Trophoblast cell (in vitro differentiated cells and primary cell): ENCODE results near the gene YJEFN3.
A peak's percentile ranks its signal among the peaks of the same experiment; 100 is the strongest.

Source experiments
- DNase-seq, 2 donors: peaks; one replicate each; pipeline ENCODE4 v3.0.0-alpha.2; 2016
- H2AFZ ChIP-seq: 2 replicates; pipeline ENCODE4 v1.6.1; 2013; ENCODE audit warnings: low read length, moderate library complexity, mild to moderate bottlenecking; ENCODE audit not compliant: insufficient read depth, poor library complexity
- H2AK5ac ChIP-seq: 2 replicates; pipeline ENCODE4 v1.6.1; 2013; ENCODE audit warnings: mild to moderate bottlenecking, low read length
- H2BK120ac ChIP-seq: 2 replicates; pipeline ENCODE4 v1.6.1; 2013; ENCODE audit warnings: low read length, mild to moderate bottlenecking, moderate library complexity; ENCODE audit not compliant: insufficient read depth, poor library complexity
- H2BK12ac ChIP-seq: 2 replicates; pipeline ENCODE4 v1.6.1; 2013; ENCODE audit warnings: mild to moderate bottlenecking, low read length, moderate library complexity
- H2BK5ac ChIP-seq: 2 replicates; pipeline ENCODE4 v1.6.1; 2013; ENCODE audit warnings: low read length, low read depth, moderate library complexity, mild to moderate bottlenecking; ENCODE audit not compliant: poor library complexity
- H3K14ac ChIP-seq: 2 replicates; pipeline ENCODE4 v1.6.1; 2013; ENCODE audit warnings: mild to moderate bottlenecking, low read length
- H3K18ac ChIP-seq: 2 replicates; pipeline ENCODE4 v1.6.1; 2013; ENCODE audit warnings: mild to moderate bottlenecking, low read length
- H3K23ac ChIP-seq: 2 replicates; pipeline ENCODE4 v1.6.1; 2013; ENCODE audit warnings: low read length
- H3K27ac ChIP-seq: 2 replicates; pipeline ENCODE4 v1.5.1; 2013; ENCODE audit warnings: low read depth, mild to moderate bottlenecking, inconsistent platforms, low read length, moderate library complexity
- H3K27me3 ChIP-seq: 2 replicates; pipeline ENCODE4 v1.6.1; 2013; ENCODE audit warnings: inconsistent platforms, mild to moderate bottlenecking, low read length, moderate library complexity; ENCODE audit not compliant: insufficient read depth
- H3K36me3 ChIP-seq, 2 experiments: 1 replicate in 1 of 2; 2 replicates in 1 of 2; pipeline ENCODE4 v1.6.1; 2013; ENCODE audit warnings: low read length in 2 of 2, mild to moderate bottlenecking in 2 of 2, moderate library complexity in 1 of 2; ENCODE audit not compliant: insufficient read depth in 2 of 2, control insufficient read depth in 1 of 2
- H3K4ac ChIP-seq: 2 replicates; pipeline ENCODE4 v1.6.1; 2013; ENCODE audit warnings: low read depth, mild to moderate bottlenecking, low read length, moderate library complexity
- H3K4me1 ChIP-seq, 2 experiments: 1 replicate in 1 of 2; 2 replicates in 1 of 2; pipeline ENCODE4 v1.6.1; 2013; ENCODE audit warnings: low read length in 2 of 2, mild to moderate bottlenecking in 2 of 2, moderate library complexity in 1 of 2; ENCODE audit not compliant: insufficient read depth in 2 of 2, control insufficient read depth in 1 of 2
- H3K4me2 ChIP-seq: 2 replicates; pipeline ENCODE4 v1.6.1; 2013; ENCODE audit warnings: inconsistent platforms, mild to moderate bottlenecking, low read length, moderate library complexity
- H3K4me3 ChIP-seq: 2 replicates; pipeline ENCODE4 v1.5.1; 2013; ENCODE audit warnings: mild to moderate bottlenecking, low read depth, low read length, inconsistent platforms
- H3K79me1 ChIP-seq: one replicate; pipeline ENCODE4 v1.6.1; 2013; ENCODE audit warnings: low read length
- H3K79me2 ChIP-seq: 2 replicates; pipeline ENCODE4 v1.6.1; 2013; ENCODE audit warnings: low read length, mild to moderate bottlenecking; ENCODE audit not compliant: control insufficient read depth, insufficient read depth, poor library complexity
- H3K9ac ChIP-seq: 2 replicates; pipeline ENCODE4 v1.6.1; 2013; ENCODE audit warnings: mild to moderate bottlenecking, low read length
- H3K9me3 ChIP-seq: 2 replicates; pipeline ENCODE4 v1.6.1; 2013; ENCODE audit warnings: low read depth, mild to moderate bottlenecking, control low read depth, inconsistent platforms, low read length; ENCODE audit not compliant: insufficient read depth
- H4K12ac ChIP-seq: 2 replicates; pipeline ENCODE4 v1.6.1; 2013; ENCODE audit warnings: low read depth, mild to moderate bottlenecking, low read length, moderate library complexity
- H4K8ac ChIP-seq: 2 replicates; pipeline ENCODE4 v1.6.1; 2013; ENCODE audit warnings: low read depth, mild to moderate bottlenecking, low read length, moderate library complexity
- H4K91ac ChIP-seq: one replicate; pipeline ENCODE4 v1.6.1; 2013; ENCODE audit warnings: low read depth, mild to moderate bottlenecking, low read length, moderate library complexity
- WGBS: extraction: QIAGEN DNeasy Blood & Tissue Kit; methylation state at CpG from one replicate; pipeline ENCODE4 v1.1.7; 2013; ENCODE audit warnings: missing lambda C conversion rate; ENCODE audit not compliant: insufficient read length, insufficient coverage; ENCODE audit errors: extremely low coverage; 5-methylcytosine and 5-hydroxymethylcytosine counted together

Gene YJEFN3

DNA sequence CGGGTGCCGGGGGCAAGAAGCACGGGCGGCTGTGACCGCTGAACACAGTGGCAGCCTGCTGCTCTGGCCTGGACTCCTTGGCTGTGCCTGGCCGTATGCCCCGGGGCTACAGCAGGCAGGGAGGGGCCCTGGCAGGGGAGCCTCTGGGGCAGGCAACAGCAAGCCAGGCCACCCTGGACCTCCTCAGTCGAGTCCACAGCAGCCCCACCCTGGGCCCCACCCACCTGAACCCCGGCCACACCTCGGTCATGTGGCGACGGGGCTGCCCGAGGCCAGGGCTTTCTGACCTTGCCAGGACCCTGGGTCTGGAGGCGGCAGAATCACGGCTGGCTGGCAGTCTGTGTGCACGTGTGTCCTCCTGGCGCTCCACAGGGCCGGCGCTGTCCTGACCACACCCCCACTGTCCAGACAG is 18.0 kb downstream of the YJEFN3 start:
- H3K4ac ChIP-seq, result no peak overlapping the region

DNA sequence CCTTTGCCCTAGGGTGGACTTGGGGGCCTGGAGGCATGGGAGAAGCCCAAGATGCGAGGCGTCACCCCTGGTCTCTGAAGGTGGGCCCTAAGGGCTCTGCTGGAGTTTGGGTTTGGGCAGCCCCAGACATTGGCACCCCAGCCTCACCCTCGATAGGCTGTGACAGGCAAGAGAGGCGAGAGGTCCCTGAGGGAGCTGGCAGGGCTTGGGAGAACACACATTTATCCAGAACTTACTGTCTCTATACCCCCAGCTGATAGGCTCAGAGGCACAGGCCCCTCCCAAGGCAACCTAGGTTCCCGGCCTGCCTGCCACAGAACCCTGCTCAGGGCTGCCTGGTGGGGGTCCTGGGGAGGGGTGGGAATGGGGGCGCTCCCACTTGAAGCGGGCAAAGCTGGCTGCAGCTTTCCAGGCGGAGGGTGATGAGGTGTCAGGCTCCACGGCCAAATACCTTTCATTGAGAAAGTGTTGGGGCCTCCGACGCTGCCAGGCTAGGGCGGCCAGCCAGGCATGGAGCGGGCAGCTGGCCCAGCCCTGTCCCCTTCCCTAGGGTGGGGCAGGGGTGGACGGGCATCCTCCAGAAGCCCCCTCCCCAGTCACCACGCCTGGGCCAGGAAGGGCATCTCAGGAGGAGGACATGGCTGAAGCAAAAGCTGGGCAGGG is 19.1 kb downstream of the YJEFN3 start:
- no peak overlapping the region for H2BK12ac ChIP-seq
- no peak overlapping the region for H3K9ac ChIP-seq
- WGBS, result no CpG with 5 or more reads among the region's 15 CpGs
- H3K79me1 ChIP-seq, result no peaks in the 10 kb centered on the region
- no peak overlapping the region for H4K8ac ChIP-seq
- no peak overlapping the region for H3K4ac ChIP-seq
- no peak overlapping the region for H2BK120ac ChIP-seq
- H3K23ac ChIP-seq, result no peak overlapping the region
- H3K79me2 ChIP-seq, result no peaks in the 10 kb centered on the region
- no peak overlapping the region for H3K4me2 ChIP-seq
- no peak overlapping the region for H3K18ac ChIP-seq
- H4K12ac ChIP-seq, result no peak overlapping the region
- peaks cover 3 to 6% of the 10 kb centered on the region in 2 experiments for H3K36me3 ChIP-seq
- peaks cover 6 to 10% of the 10 kb centered on the region in 2 experiments for H3K4me1 ChIP-seq
- DNase-seq, result no peak
- H2AFZ ChIP-seq, result no peak overlapping the region
- no peak overlapping the region for H3K27ac ChIP-seq
- no peak overlapping the region for H4K91ac ChIP-seq
- H3K4me3 ChIP-seq, result no peak overlapping the region
- H3K27me3 ChIP-seq, result no peaks in the 10 kb centered on the region
- no peak overlapping the region for H2BK5ac ChIP-seq
- peaks cover 5% of the 10 kb centered on the region for H3K9me3 ChIP-seq
- no peak overlapping the region for H3K14ac ChIP-seq
- no peak overlapping the region for H2AK5ac ChIP-seq

More for the DNA sequence above, 18.0 kb downstream of the YJEFN3 start:
- H3K4me2 ChIP-seq, result no peak overlapping the region
- H3K36me3 ChIP-seq, result peaks cover 3 to 6% of the 10 kb centered on the region in 2 experiments
- H4K12ac ChIP-seq, result no peak overlapping the region
- no peak overlapping the region for H3K23ac ChIP-seq
- WGBS, result no CpG with 5 or more reads among the region's 19 CpGs
- no peak overlapping the region for H3K14ac ChIP-seq
- H3K27me3 ChIP-seq, result no peaks in the 10 kb centered on the region
- H4K8ac ChIP-seq, result no peak overlapping the region
- peaks cover 6 to 10% of the 10 kb centered on the region in 2 experiments for H3K4me1 ChIP-seq
- H3K4me3 ChIP-seq, result no peak overlapping the region
- no peaks in the 10 kb centered on the region for H3K79me2 ChIP-seq
- H2BK12ac ChIP-seq, result no peak overlapping the region
- no peaks in the 10 kb centered on the region for H3K79me1 ChIP-seq
- H2BK120ac ChIP-seq, result no peak overlapping the region
- peak in 1 of 2 donors; percentile 55 for DNase-seq
- H2AK5ac ChIP-seq, result no peak overlapping the region
- no peak overlapping the region for H3K27ac ChIP-seq
- no peak overlapping the region for H2AFZ ChIP-seq
- no peak overlapping the region for H3K18ac ChIP-seq
- H3K9me3 ChIP-seq, result peaks cover 5% of the 10 kb centered on the region
- H3K9ac ChIP-seq, result no peak overlapping the region
- H4K91ac ChIP-seq, result no peak overlapping the region
- H2BK5ac ChIP-seq, result no peak overlapping the region

DNA sequence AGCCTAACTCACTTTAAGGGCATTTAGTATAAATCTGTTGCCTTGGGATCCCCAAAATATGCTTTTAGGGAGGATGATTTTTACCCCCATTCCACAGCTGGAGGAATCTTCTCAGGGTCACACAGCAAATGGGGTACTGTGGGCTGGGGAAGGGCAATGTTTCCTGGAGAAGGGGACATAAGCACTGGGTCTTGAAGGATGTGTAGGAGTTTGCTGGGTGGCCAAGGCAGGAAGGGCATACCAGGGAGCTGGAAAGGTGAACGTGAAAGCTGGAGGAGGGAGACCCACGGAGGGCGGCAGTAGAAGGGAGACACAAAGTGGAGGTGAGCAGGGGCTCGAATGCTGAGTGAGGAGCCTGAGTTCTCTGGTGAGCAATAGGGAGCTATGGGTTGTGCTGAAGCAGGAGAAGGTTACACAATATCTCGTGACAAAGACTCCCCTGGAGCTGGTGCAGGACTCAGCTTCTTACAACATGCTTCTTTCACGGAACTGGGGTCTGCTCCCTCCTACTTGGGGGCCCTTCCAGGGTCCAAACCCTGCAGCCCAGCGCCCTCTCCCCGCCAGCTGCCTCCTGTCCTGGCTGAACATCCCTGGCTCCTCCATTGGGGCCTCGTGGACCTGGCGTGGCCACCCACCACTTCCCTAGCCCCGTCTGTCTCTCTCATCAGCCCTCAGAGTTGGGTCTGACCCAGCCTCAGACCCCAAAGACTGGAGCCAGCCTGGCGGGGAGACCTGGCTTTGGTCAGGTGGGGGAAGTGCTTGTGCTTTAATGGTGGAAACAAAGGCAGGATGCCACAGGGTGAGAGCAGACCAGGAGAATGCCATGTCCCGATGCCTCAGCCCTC is 20.4 kb downstream of the YJEFN3 start:
- Histone ChIP-seq H3K4me3 (no peak overlapping the region), H2AK5ac (no peak overlapping the region), H3K9ac (no peak overlapping the region), H3K4ac (no peak overlapping the region), H3K27me3 (no peaks in the 10 kb centered on the region), H4K91ac (no peak overlapping the region), H4K8ac (no peak overlapping the region), H3K27ac (no peak overlapping the region), H3K79me1 (no peaks in the 10 kb centered on the region), H2BK120ac (no peak overlapping the region), H3K18ac (no peak overlapping the region), H4K12ac (no peak overlapping the region), H3K4me2 (no peak overlapping the region), H2AFZ (no peak overlapping the region), H2BK5ac (no peak overlapping the region), H3K14ac (no peak overlapping the region), H3K79me2 (no peaks in the 10 kb centered on the region), H3K9me3 (peaks cover 5% of the 10 kb centered on the region), H3K4me1 (peaks cover 6 to 10% of the 10 kb centered on the region in 2 experiments), H3K23ac (no peak overlapping the region), H2BK12ac (no peak overlapping the region), H3K36me3 (peaks cover 1 to 3% of the 10 kb centered on the region in 2 experiments)
- no peak for DNase-seq
- WGBS, result no CpG with 5 or more reads among the region's 13 CpGs

DNA sequence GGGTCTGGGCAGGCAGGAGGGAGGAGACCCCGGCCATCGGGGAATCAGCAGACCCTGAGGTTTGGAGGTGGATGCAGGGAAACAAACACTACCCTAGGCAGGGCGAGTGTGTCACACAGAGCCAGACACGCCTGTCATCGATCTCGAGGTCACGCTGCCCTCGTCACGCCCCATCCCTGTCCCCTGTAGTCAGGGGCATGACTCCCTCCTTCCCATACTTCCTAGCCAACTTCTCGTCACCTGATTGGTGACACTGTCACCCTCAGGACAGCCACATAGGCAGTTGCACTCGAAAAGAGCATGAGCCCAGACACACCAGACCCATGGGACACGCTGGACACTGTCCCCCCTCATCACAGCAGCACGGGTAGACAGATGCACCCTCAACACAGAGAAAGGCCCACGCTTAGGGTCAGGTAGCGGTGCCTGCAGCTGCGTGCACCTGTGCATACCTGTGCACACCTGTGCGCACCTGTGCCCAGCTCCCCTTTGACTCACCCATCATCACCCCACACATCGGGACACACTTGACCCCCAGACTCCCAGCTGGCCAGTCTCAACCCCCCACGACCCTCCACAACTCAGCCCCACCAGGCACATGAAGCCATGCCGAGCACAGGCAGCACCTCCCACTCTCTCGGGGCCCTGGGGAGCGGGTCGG is 21.2 kb downstream of the YJEFN3 start:
- Histone ChIP-seq H3K4me2 (no peak overlapping the region), H3K36me3 (peaks cover 0 to 1% of the 10 kb centered on the region in 2 experiments), H3K23ac (no peak overlapping the region), H2BK12ac (no peak overlapping the region), H3K27me3 (no peaks in the 10 kb centered on the region), H3K4me3 (no peak overlapping the region), H3K27ac (no peak overlapping the region), H3K4me1 (peaks cover 6 to 10% of the 10 kb centered on the region in 2 experiments), H4K91ac (no peak overlapping the region), H3K14ac (no peak overlapping the region), H3K9me3 (peaks cover 5% of the 10 kb centered on the region), H3K4ac (no peak overlapping the region), H3K9ac (no peak overlapping the region), H4K12ac (no peak overlapping the region), H3K18ac (no peak overlapping the region), H4K8ac (no peak overlapping the region), H2BK120ac (no peak overlapping the region), H2BK5ac (no peak overlapping the region), H3K79me2 (no peaks in the 10 kb centered on the region), H2AK5ac (no peak overlapping the region), H3K79me1 (no peaks in the 10 kb centered on the region), H2AFZ (no peak overlapping the region)
- no CpG with 5 or more reads among the region's 23 CpGs for WGBS
- DNase-seq, result no peak
